Stimulated activated CD4-positive, alpha-beta T cell treated with anti-CD3 and anti-CD28 coated beads, Interleukin-1b, Interleukin-23, amount 100 ng/mL, for 24 hours (primary cell): Measurements from ENCODE around the gene DSTN.

Source experiments
- DNase-seq, 4 experiments: peaks; one replicate each; pipeline ENCODE4 v3.0.0-alpha.2; 2020; ENCODE audit warnings: low read depth in 4 of 4, low spot score in 1 of 4

Gene DSTN

GRCh38 chr20:17611540-17612286 lies 41.8 kb downstream of the DSTN start:
- DNase-seq, result no peak

- no peak for DNase-seq
Observed at GRCh38 chr20:17612287-17612991, 42.6 kb downstream of the DSTN start.

- no peak for DNase-seq
Observed at GRCh38 chr20:17612992-17613327, 43.1 kb downstream of the DSTN start.

DNA sequence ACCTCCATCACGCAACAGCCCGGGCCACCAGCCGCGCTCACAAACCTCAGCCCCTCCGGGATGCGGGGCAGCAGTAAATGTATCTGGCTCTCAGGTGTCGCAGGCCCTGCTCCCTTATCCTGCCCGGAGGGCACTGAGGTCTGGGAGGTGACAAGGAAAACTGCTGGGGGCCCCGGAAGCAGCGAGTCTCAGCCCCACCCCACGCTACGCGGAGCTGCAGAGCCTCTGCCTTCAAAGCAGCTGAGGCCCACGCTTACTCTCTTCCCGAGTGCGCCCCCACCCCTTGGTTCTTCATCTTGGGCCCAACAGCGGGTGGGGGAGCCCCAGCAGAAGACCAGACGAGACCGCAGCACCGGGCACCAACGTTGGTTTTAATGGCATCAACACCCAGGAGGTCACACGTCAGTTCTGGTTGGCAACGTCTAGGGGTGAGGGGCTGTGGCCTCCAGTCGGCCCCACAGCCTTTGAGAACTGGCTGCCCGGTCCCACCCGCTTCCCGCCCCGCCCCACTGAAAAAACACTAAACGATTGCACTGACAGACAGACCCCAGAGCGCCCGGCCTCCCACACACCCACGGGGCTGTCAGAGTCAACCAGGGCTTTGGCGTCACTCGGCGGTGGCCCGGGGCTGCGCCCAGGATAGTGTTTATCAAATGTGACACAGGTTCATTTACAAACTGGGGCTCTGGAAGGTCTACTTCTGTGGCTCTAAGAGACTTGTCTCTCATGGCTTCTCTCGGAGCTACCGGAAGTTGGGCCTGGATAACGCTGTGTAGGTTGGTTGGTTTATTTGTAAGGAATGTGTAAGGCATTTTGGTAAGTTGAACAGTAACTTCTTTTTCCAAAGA lies 43.7 kb downstream of the DSTN start:
- no peak for DNase-seq

GRCh38 chr20:17614176-17614811 lies 44.4 kb downstream of the DSTN start:
- DNase-seq, result no peak

GRCh38 chr20:17614812-17615644 lies 45.2 kb downstream of the DSTN start:
- no peak for DNase-seq

GRCh38 chr20:17615645-17616479 lies 46.0 kb downstream of the DSTN start:
- no peak for DNase-seq

DNA sequence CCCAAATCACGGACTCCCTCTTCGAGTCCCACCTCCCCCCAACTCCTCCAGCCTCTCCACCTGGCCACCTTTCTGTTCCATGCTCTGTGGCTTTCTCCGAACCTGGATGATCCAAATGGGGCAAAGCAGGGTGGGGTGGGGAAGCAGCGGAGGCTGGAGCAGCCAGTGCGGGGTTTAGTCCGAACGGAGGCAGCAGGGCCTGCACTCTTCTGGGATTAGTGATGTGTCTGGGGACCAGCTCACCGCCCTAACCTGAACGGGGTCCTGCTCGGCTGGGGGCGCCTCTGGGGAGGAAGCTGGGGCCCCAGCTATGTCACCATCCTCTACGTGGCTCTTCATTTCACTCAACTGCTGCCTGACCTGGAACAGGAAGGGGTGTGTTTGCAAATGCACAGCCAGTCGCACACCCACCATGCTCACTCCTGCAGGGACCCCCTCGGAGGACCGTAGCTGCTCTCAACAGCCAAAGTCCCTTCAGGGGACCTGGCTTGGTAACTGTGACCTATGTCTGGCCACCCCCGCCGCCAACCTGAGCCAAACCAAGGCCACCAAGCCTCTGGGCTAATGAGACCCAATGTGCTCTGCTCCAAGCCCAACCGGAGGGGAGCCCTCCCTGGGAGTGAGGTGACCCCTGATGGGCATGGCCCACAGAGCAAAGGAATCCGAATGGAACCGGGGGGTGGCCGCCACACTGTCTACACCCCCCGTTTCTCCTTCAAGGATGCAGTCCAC lies 46.8 kb downstream of the DSTN start:
- no peak for DNase-seq

DNA sequence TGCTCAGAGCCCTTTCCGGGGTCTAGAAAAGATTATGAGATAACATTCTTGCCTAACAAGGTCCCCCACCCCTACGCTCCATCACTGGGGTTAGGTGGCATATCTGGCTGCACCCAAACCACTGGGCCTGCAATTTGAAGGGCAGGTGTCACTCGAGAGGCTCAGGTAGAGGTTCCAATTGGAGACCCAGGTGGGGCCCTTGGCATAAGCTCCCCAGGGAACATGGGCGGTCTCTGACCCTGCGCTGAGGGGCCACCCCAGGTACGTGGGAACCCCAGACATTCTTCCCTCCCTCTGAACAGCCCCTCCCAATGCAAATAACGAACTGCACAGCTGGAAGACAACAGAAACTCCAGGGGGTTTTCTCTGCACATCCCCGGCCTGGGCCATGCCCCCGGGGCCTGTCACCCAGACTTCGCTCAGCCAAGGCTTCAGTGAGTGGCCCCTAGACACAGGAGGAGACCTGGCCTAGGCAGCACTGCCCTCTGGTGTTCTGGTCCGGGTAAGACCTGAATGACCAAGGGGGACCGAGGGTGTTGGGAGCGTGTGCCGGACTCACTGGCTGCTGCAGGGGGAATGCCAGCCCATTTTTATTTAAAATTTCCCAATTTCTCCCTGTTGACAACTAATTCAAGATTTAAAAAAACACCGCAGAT lies 47.5 kb downstream of the DSTN start:
- peak in 2 of 4 experiments; percentile 19 to 34 for DNase-seq

GRCh38 chr20:17617868-17618672 lies 48.2 kb downstream of the DSTN start:
- DNase-seq, result no peak

- DNase-seq, result no peak
Observed at GRCh38 chr20:17618673-17619013, 48.8 kb downstream of the DSTN start.

- no peak for DNase-seq
Observed at GRCh38 chr20:17619351-17620093, 49.6 kb downstream of the DSTN start.

GRCh38 chr20:17620371-17621228 lies 50.7 kb downstream of the DSTN start:
- DNase-seq, result no peak

DNA sequence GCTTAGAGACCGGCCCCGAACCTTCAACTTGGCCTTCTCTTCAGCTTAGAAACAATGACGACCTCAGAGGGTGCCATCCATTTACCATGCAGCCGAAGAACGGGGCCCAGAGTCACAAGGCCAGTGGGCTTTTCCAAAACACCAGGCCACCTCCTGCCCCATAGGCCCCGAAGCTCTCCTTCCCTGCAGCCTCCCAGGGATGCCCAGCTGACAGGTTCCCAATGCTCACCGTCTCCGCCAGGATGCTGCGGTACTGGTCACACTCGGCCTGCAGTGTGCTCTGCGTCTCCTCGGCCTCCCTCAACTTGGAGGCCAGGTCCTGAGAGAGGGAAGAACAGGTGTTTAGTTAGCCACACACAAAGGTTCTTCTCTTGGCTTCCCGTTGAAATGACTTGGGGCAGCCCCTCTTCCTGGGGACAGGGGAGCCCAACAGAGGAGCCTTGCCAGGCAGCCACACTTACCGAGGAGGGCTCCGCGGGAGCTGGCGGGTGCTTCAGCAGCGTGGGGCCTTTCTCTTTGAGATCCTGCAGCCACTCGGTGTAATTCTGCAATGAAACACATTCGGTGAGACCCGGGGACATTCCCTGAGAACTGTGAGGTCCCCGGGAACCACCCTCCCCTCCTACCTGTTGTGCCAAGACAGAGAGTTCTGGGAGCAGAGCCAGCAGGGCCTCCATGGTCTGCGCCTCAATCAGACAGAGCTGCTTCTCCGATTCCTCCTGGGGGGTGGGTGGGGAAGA lies 51.5 kb downstream of the DSTN start:
- no peak for DNase-seq

- DNase-seq, result no peak
Observed at GRCh38 chr20:17622086-17622850, 52.4 kb downstream of the DSTN start.
